Breast epithelium (tissue), 4 donors: ENCODE data around the gene CNNM2. TPM values are rescaled to one million over a fixed set of nuclear protein-coding genes. Genes with fewer than 3 reads are reported as not detected.

ENCODE experiments used
- DNase-seq, 2 donors: peaks; one replicate each; pipeline ENCODE4 v3.0.0-alpha.2; 2019; ENCODE audit warnings: low spot score in 2 of 2
- H3K27ac ChIP-seq, 2 donors: fragments of 200-600 bp; sonication (generic) in 1 of 2; one replicate each; pipeline ENCODE4 v1.5.1; 2016 to 2019; ENCODE audit warnings: mild to moderate bottlenecking in 1 of 2
- H3K27me3 ChIP-seq, 2 donors: fragments of 200-600 bp; sonication (generic) in 1 of 2; one replicate each; pipeline versions ENCODE4 v1.5.1 to v1.6.0; 2017 to 2019; ENCODE audit warnings: control low read depth in 1 of 2, mild to moderate bottlenecking in 1 of 2
- H3K36me3 ChIP-seq: fragments of 200-600 bp; one replicate; pipeline ENCODE4 v1.5.1; 2019
- H3K4me1 ChIP-seq, 2 donors: fragments of 200-600 bp; sonication (generic); one replicate each; pipeline ENCODE4 v1.5.1; 2016 to 2019; ENCODE audit warnings: control low read depth in 1 of 2
- H3K4me3 ChIP-seq, 3 donors: fragments of 200-600 bp; sonication (generic); 1 replicate in 2 of 3; 2 replicates in 1 of 3; pipeline ENCODE4 v1.5.1; 2016 to 2019; ENCODE audit warnings: mild to moderate bottlenecking in 3 of 3, moderate library complexity in 2 of 3
- H3K9me3 ChIP-seq, 2 donors: fragments of 200-600 bp; sonication (generic) in 1 of 2; one replicate each; pipeline ENCODE4 v1.5.1; 2016 to 2019; ENCODE audit warnings: control low read depth in 1 of 2
- POLR2A ChIP-seq: fragments of 450-650 bp; IDR thresholded peaks from one replicate; pipeline ENCODE4 v1.6.1; 2016; ENCODE audit warnings: antibody characterized with exemption, mild to moderate bottlenecking, moderate library complexity
- POLR2AphosphoS5 ChIP-seq, 3 donors: sonication (generic); formaldehyde crosslinking; IDR thresholded peaks; one replicate each; pipeline ENCODE4 v1.6.1; 2017; ENCODE audit warnings: antibody characterized with exemption in 3 of 3
- intact Hi-C: fragments of 100-400 bp; cut with DNase I; formaldehyde crosslinking; loops from one replicate; pipeline ENCODE4 v1.15.1; 2023; ENCODE audit warnings: low total_unique reads
- total RNA-seq, 3 donors: library from RNA; depleted of rRNA; stranded (reverse); fragments of >200 nt; gene quantifications; one replicate each; pipeline ENCODE4 v1.1.0, GENCODE V29; 2016
- TF ChIP-seq, protein P1 (sequence below), 3 donors: fragments of 450-650 bp; IDR thresholded peaks; one replicate each; pipeline ENCODE4 v1.5.1; 2016 to 2017; ENCODE audit warnings: antibody characterized with exemption in 3 of 3, mild to moderate bottlenecking in 3 of 3, moderate library complexity in 3 of 3

Gene CNNM2
- total RNA-seq, 3 donors from 2014 or later, result 6.4 to 7.2 (median 6.7) TPM

DNA sequence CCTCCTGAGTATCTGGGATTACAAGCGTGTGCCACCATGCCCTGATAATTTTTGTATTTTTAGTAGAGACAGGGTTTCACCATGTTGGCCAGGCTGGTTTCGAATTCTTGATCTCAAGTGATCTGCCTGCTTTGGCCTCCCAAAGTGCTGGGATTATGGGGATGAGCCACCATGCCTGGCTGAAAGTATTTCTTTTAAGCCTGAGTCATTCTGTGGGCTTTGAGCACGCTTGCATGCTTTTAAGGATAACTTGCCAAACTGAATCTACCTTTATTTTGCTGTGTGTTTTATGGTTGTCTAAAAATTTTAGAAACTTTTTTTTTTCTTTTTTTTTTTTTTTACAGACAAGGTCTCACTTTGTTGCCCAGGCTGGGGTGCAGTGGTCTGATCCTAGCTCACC, 33.2 kb downstream of the CNNM2 start:
- Histone ChIP-seq H3K27ac (no peak overlapping the region), H3K4me1 (no peaks in the 10 kb centered on the region)
- TF ChIP-seq POLR2AphosphoS5 (IDR thresholded peaks at IDR 0.05), result no peak
- no peak for TF ChIP-seq POLR2A
- TF ChIP-seq, protein P1, sequence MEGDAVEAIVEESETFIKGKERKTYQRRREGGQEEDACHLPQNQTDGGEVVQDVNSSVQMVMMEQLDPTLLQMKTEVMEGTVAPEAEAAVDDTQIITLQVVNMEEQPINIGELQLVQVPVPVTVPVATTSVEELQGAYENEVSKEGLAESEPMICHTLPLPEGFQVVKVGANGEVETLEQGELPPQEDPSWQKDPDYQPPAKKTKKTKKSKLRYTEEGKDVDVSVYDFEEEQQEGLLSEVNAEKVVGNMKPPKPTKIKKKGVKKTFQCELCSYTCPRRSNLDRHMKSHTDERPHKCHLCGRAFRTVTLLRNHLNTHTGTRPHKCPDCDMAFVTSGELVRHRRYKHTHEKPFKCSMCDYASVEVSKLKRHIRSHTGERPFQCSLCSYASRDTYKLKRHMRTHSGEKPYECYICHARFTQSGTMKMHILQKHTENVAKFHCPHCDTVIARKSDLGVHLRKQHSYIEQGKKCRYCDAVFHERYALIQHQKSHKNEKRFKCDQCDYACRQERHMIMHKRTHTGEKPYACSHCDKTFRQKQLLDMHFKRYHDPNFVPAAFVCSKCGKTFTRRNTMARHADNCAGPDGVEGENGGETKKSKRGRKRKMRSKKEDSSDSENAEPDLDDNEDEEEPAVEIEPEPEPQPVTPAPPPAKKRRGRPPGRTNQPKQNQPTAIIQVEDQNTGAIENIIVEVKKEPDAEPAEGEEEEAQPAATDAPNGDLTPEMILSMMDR (IDR thresholded peaks at IDR 0.05), result no peak

DNA sequence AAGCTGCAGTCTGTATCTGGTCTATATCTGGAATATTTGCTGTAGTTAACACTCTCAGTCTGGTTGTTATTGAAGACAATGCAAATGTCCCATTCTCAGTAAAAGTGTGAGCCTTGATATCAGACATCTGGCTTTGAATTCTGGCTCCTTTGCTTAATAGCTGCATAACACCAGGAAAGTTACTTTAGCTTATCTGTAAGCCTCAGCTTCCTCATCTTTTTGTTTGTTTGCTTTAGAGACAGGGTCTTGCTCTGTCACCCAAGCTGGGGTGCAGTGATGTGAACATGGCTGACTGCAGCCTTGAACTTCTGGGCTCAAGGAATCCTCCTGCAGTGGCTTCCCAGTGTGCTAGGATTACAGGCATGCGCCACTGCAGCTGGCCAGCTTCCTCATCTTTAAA, 41.3 kb downstream of the CNNM2 start:
- intact Hi-C loops, result no loop called here
- Histone ChIP-seq H3K27me3 (no peaks in the 10 kb centered on the region), H3K9me3 (no peaks in the 10 kb centered on the region), H3K27ac (no peak overlapping the region), H3K36me3 (no peaks in the 10 kb centered on the region), H3K4me3 (no peak overlapping the region), H3K4me1 (no peaks in the 10 kb centered on the region)
- no peak for DNase-seq
- TF ChIP-seq POLR2A (no peak), POLR2AphosphoS5 (IDR thresholded peaks at IDR 0.05) (no peak)
- TF ChIP-seq, protein P1 (IDR thresholded peaks at IDR 0.05), result no peak

More for the DNA sequence above, 33.2 kb downstream of the CNNM2 start:
- Histone ChIP-seq H3K4me3 (no peak overlapping the region), H3K36me3 (no peaks in the 10 kb centered on the region), H3K9me3 (no peaks in the 10 kb centered on the region), H3K27me3 (no peaks in the 10 kb centered on the region)
- intact Hi-C loops, result no loop called here
- DNase-seq, result no peak

DNA sequence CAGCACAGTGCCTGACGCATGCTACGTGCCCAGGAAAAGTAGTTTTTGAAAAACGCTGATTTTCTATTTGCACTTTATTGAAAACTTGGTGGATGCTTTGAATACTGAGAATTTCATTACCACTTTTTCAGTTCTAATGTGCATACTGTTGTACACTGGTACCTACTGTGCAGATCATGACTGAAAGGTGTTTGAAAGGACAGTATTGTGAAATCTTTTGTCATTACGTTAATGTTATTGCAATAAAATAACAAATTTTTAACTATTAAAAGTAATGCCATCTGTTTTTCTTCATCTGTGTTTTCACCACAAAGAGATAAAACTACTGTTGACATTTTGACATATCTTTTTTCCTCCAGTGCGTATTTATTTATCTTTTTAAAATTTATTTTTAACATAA, 42.1 kb downstream of the CNNM2 start:
- Histone ChIP-seq H3K4me3 (no peak overlapping the region), H3K36me3 (no peaks in the 10 kb centered on the region), H3K4me1 (no peaks in the 10 kb centered on the region), H3K27me3 (no peaks in the 10 kb centered on the region), H3K27ac (no peak overlapping the region), H3K9me3 (no peaks in the 10 kb centered on the region)
- intact Hi-C loops, result no loop called here
- TF ChIP-seq POLR2A (no peak), POLR2AphosphoS5 (IDR thresholded peaks at IDR 0.05) (no peak)
- TF ChIP-seq, protein P1 (IDR thresholded peaks at IDR 0.05), result no peak
- no peak for DNase-seq

DNA sequence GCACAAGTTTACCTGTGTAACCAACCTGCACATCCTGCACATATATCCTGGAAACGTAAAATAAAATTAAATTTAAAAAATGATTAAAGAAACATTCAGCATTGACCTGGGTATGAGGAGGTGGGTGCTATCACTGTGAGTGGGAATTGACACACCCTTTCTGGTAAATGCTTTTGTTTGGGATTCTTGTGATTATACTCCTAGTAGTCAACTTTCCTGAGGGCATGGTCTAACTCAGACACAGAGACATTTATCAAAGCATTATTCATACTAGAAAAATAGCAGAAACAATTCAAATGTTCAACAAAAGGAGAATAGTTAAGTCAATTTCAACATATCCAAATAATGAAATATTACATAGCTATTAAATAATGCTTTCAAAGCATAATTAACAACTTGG, 44.2 kb downstream of the CNNM2 start:
- H3K27ac ChIP-seq, result no peak overlapping the region
- H3K27me3 ChIP-seq, result no peaks in the 10 kb centered on the region
- TF ChIP-seq POLR2A, result no peak
- TF ChIP-seq POLR2AphosphoS5 (IDR thresholded peaks at IDR 0.05), result no peak
- TF ChIP-seq, protein P1 (IDR thresholded peaks at IDR 0.05), result no peak
- DNase-seq, result no peak
- H3K4me3 ChIP-seq, result no peak overlapping the region
- H3K9me3 ChIP-seq, result no peaks in the 10 kb centered on the region
- intact Hi-C loops, result no loop called here
- no peaks in the 10 kb centered on the region for H3K4me1 ChIP-seq
- H3K36me3 ChIP-seq, result no peaks in the 10 kb centered on the region

DNA sequence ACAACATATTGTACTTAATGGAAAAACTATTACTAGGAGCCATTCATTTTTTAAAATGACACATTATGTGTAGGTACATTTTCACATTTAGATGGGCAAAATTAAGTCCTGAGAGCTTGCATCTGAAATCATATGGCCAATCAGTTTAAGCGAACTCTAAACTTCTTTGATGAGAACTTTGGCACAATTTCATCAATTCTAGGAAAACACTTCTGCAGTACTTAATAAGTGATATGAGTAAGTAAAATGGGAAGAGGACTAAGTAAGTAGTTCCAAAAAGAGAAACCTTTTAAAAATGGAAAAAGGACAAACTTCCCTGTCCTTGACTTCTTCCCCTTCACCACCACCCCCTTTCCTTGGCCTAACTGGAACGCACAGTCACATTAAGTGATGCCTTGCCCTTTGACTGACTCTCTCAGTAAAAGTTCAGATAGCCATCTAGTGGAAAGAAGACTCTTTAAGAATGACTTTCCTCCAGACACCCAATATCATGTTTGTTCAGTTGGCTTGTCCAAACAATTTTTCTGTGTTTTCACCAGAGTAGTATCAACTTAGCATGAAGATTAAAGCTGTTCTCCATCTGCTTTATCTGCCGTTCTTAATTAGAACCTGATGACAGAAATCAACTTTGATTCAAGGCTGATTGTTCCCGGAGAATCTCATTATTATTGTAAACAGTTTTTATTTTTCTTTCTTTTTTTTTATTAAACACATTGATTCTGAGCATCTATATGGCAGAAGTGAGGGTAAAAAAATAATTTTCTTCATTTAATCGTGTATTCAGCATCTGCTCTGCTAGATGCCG, 45.1 kb downstream of the CNNM2 start:
- H3K27me3 ChIP-seq, result no peaks in the 10 kb centered on the region
- TF ChIP-seq, protein P1 (IDR thresholded peaks at IDR 0.05), result no peak
- no peak for TF ChIP-seq POLR2AphosphoS5 (IDR thresholded peaks at IDR 0.05)
- TF ChIP-seq POLR2A, result no peak
- no peaks in the 10 kb centered on the region for H3K9me3 ChIP-seq
- no peak for DNase-seq
- no peak overlapping the region for H3K27ac ChIP-seq
- no peak overlapping the region for H3K4me3 ChIP-seq
- H3K4me1 ChIP-seq, result no peaks in the 10 kb centered on the region
- intact Hi-C loops, result no loop called here
- no peaks in the 10 kb centered on the region for H3K36me3 ChIP-seq
